ENCODE measurements around the gene RAB40C. TPM values are rescaled to one million over a fixed set of nuclear protein-coding genes. Genes with fewer than 3 reads are reported as not detected.

The RAB40C gene
- total RNA-seq, 1 donor from 2014 or later, result 13.1 TPM

GRCh38 chr16:572865-573650, 16.8 kb upstream of the RAB40C start:
- ATAC-seq (ENCODE audit: low read depth) (no peak), DNase-seq (no peak)
- Mint-ChIP-seq H3K27me3 (no peaks in the 10 kb centered on the region), H3K4me3 (no peak overlapping the region), H3K36me3 (ENCODE audit: low read depth) (peaks cover 2% of the 10 kb centered on the region), H3K9me3 (no peaks in the 10 kb centered on the region), H3K27ac (no peak overlapping the region), H3K4me1 (peaks cover 22% of the 10 kb centered on the region)
- CTCF ChIA-PET, result no interaction called here
- intact Hi-C loops (cut with micrococcal nuclease), result no loop called here
- POLR2A ChIA-PET, result no interaction called here
- no peak for TF ChIP-seq CTCF (IDR thresholded peaks at IDR 0.05)

GRCh38 chr16:574021-574760, 15.7 kb upstream of the RAB40C start:
- no peak for ATAC-seq (ENCODE audit: low read depth)
- Mint-ChIP-seq H3K4me1 (peaks cover 19% of the 10 kb centered on the region), H3K9me3 (no peaks in the 10 kb centered on the region), H3K4me3 (no peak overlapping the region), H3K36me3 (ENCODE audit: low read depth) (peaks cover 2% of the 10 kb centered on the region), H3K27me3 (no peaks in the 10 kb centered on the region), H3K27ac (no peak overlapping the region)
- intact Hi-C loops (cut with micrococcal nuclease), result no loop called here
- ChIA-PET POLR2A (no interaction called here), CTCF (no interaction called here)
- DNase-seq, result no peak
- no peak for TF ChIP-seq CTCF (IDR thresholded peaks at IDR 0.05)

- no peaks in the 10 kb centered on the region for H3K27me3 Mint-ChIP-seq
- no peak overlapping the region for H3K4me3 Mint-ChIP-seq
- intact Hi-C loops (cut with micrococcal nuclease), result no loop called here
- H3K4me1 Mint-ChIP-seq, result peaks cover 13% of the 10 kb centered on the region
- POLR2A ChIA-PET, result interaction anchor here (0.6 kb wide), 1 partner anchor 170 kb away, joined by 3 read pairs; no protein-coding TSS in a partner anchor
- no peaks in the 10 kb centered on the region for H3K9me3 Mint-ChIP-seq
- CTCF ChIA-PET, result no interaction called here
- ATAC-seq (ENCODE audit: low read depth) (no peak), DNase-seq (no peak)
- peaks cover 2% of the 10 kb centered on the region for H3K36me3 Mint-ChIP-seq (ENCODE audit: low read depth)
- H3K27ac Mint-ChIP-seq, result no peak overlapping the region
- TF ChIP-seq CTCF (IDR thresholded peaks at IDR 0.05), result no peak
Observed at GRCh38 chr16:575354-576196, 14.3 kb upstream of the RAB40C start.

GRCh38 chr16:576197-576822, 13.6 kb upstream of the RAB40C start:
- Mint-ChIP-seq H3K27ac (no peak overlapping the region), H3K36me3 (ENCODE audit: low read depth) (peaks cover 2% of the 10 kb centered on the region), H3K4me3 (no peak overlapping the region), H3K9me3 (no peaks in the 10 kb centered on the region), H3K4me1 (peaks cover 6% of the 10 kb centered on the region), H3K27me3 (no peaks in the 10 kb centered on the region)
- TF ChIP-seq CTCF (IDR thresholded peaks at IDR 0.05), result no peak
- intact Hi-C loops (cut with micrococcal nuclease), result no loop called here
- DNase-seq (no peak), ATAC-seq (ENCODE audit: low read depth) (no peak)
- ChIA-PET POLR2A (interaction anchor here (1.1 kb wide), 1 partner anchor 49 kb away, joined by 3 read pairs; the partner anchor contains the start of gene CAPN15), CTCF (no interaction called here)
